GM19463 (cell line): ENCODE data around the gene OR2A2.
"Not testable (repeated sequence)": the region's sequence is repeated elsewhere in the genome, so short reads cannot be mapped to it uniquely, and the experiment has no call there.

ENCODE experiments used
- ATAC-seq: cut with Tn5 transposase; IDR thresholded peaks from one replicate; pipeline ENCODE4 v1.9.1; 2021; ENCODE audit warnings: mild to moderate bottlenecking, moderate library complexity; ENCODE audit not compliant: unreplicated experiment

Gene OR2A2, protein sequence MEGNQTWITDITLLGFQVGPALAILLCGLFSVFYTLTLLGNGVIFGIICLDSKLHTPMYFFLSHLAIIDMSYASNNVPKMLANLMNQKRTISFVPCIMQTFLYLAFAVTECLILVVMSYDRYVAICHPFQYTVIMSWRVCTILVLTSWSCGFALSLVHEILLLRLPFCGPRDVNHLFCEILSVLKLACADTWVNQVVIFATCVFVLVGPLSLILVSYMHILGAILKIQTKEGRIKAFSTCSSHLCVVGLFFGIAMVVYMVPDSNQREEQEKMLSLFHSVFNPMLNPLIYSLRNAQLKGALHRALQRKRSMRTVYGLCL

GRCh38 chr7:144109283-144109682 lies at the start of gene OR2A2:
Gene OR2A2 (plus strand): TSS chr7:144109583. CDS start chr7:144109583, 0 bp downstream.
- ATAC-seq: no peak

- no peak for ATAC-seq
Observed at GRCh38 chr7:144063710-144064109, 45.7 kb upstream of the OR2A2 start.

DNA sequence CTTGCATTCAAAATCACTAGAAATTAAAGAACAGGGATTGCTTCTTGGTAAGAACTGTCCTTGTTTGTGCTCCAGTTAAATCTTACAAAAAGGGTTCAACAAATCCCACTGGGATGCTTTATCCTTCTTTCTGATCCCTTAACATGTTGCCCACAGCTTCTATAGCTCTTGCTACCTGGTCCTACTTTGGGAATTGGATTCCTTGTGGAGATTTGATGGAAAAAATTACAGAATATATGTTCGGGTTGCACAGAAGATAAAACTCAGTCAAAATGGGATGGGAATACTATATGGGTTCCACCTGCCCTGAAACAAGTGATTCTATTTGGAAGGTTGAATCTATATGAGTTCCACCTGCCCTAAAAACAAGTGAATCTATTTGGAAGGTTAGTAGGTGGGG lies 39.9 kb upstream of the OR2A2 start, which contains the start of gene OR2A25:
TSS of gene OR2A25 (plus strand) at position 301 of the 400 bp plus-strand sequence. CDS start 4,409 bp downstream, outside the sequence.
- no peak for ATAC-seq

GRCh38 chr7:144069953-144070352 lies 39.4 kb upstream of the OR2A2 start:
- ATAC-seq: no peak

- no peak for ATAC-seq
Observed at GRCh38 chr7:144074374-144074773, 35.0 kb upstream of the OR2A2 start.

- no peak for ATAC-seq
Observed at GRCh38 chr7:144085978-144086377, 23.4 kb upstream of the OR2A2 start, which contains the start of gene OR2A12. Gene OR2A12 (plus strand): TSS chr7:144086278. CDS start chr7:144095108, 8,830 bp downstream.

- ATAC-seq: no peak
Observed at GRCh38 chr7:144086730-144087129, 22.7 kb upstream of the OR2A2 start.

GRCh38 chr7:144087230-144087629 lies 22.2 kb upstream of the OR2A2 start:
- no peak for ATAC-seq

DNA sequence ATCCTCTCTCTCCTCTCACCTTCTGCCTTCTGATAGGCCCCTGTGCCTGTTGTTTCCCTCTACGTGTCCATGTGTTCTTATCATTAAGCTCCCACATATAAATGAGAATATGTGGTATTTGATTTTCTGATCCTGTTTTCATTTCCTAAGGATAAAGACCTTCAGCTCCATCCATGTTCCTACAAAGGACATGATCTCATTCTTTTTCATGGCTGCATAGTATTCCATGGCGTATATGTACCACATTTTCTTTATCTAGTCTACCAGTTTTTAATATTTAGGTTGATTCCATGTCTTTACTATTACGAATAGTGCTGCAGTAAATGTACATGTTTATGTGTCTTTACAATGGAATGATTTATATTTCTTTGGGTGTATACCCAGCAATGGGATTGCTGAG lies 18.7 kb upstream of the OR2A2 start:
- no peak for ATAC-seq

DNA sequence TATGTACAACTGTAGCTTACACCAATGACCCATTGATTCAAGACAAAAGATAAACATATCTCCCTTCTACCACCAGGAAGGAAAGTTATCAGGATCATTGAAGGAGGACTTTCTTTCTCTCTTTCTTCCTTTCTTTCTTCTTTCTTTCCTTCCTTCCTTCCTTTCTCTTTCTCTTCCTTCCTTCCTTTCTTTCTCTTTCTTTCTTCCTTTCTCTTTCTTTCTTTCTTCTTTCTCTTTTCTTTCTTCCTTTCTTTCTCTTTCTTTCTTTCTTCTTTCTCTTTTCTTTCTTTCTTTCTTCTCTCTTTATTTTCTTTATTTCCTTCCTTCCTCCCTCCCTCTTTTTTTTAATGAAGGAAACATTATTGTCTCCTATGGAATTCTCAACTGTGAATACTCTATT lies 10.6 kb upstream of the OR2A2 start:
- ATAC-seq: no peak

- no peak for ATAC-seq
Observed at GRCh38 chr7:144100607-144101006, 8.8 kb upstream of the OR2A2 start.

- no peak for ATAC-seq
Observed at GRCh38 chr7:144102041-144102440, 7.3 kb upstream of the OR2A2 start.

DNA sequence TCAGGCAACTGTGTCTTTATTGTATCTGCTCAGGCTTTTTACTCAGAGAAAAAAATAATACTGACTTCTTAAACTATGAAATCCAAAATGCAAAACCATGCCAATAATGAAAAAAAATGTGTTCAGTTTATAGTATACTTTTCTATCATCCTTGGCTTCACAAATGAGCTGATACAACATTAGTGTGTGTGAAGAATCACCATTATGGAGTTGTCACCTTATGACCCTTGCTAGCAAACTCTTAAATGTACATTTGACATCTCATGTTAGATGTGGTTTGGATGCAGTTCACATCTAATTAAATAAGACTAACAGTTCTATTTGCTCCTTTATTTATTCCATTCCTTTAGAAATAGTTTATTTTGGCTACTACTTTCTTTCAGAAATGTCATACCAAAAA lies 4.2 kb upstream of the OR2A2 start:
- ATAC-seq: no peak

DNA sequence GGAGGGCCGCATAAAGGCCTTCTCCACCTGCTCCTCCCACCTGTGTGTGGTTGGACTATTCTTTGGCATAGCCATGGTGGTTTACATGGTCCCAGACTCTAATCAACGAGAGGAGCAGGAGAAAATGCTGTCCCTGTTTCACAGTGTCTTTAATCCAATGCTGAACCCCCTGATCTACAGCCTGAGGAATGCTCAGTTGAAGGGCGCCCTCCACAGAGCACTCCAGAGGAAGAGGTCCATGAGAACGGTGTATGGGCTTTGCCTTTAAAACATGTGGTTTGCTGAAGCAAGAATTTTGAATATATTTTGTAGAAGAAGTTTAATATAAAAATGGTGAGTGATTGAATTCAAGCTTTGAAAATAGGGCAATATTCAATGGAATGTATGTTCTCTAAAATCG lies 889 bp downstream of the OR2A2 start:
- ATAC-seq: no peak

DNA sequence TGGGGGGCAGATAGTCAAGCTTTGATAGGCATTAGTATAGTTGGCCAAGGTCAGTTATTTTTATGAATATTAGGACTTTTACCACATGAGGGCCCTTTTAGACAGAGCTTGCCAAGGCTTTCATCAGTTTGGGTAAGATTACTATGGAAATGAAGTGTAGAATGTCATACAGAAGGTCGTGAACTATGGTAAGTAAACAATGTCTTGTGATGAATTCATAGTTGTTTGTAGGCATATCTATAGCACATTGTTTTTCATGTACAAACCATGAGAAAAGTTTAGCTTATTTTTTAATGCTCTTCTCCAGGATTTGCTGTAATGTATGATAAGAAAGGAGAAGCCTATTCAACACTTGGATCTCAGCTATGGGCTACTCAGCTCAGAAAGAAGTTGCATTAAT lies 4.3 kb downstream of the OR2A2 start:
- no peak for ATAC-seq

DNA sequence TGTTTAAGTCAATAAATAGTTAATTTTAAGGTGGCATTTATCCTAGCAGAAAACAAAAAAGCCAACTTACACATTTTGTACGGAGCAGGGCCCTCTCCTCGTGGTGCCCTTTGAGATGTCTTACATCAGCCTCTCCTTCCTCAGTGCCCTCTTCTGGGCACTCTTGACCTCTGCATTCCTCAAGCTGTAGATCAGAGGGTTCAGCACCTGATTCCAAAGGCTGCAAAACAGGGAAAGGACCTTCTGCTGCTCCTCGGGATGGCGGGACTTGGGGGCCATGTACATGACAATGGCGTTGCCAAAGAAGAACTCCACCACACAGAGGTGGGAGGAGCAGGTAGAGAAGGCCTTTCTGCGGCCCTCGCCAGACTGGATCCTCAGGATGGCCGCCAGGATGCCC lies 9.0 kb downstream of the OR2A2 start:
- no peak for ATAC-seq

GRCh38 chr7:144122876-144123275 lies 13.5 kb downstream of the OR2A2 start, which contains the start of gene OR2A14:
Gene OR2A14 (plus strand): TSS chr7:144123176. CDS start chr7:144129113, 5,937 bp downstream.
- no peak for ATAC-seq

DNA sequence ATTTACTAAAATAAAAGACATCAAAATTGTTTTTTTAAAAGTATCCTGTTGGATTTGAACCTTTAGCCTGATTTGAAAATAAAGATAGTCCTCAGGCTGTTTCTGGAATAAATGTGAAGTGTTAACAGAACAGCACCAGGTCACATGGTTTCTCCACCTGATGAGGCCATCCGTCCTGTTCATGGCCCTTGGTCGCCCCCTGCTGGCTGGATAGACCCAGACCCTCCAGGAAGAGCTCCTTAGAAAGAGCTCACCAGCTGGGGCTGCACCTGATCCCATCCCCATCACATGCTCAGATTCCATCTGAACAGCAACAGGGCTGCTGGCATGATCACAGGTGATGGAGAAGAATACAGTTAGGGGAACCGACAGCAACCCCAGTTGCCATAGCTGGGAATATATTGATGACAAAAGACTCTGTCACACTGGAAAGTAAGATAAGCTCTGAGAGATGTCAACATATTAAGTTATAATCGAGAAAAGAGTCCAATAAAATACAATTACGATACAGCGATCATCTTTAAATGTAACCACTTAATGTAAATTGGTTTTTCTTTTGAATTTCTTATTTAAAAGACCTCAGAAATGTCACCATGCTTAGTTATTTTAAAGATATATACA lies 18.4 kb downstream of the OR2A2 start:
- ATAC-seq: peak; percentile 100

DNA sequence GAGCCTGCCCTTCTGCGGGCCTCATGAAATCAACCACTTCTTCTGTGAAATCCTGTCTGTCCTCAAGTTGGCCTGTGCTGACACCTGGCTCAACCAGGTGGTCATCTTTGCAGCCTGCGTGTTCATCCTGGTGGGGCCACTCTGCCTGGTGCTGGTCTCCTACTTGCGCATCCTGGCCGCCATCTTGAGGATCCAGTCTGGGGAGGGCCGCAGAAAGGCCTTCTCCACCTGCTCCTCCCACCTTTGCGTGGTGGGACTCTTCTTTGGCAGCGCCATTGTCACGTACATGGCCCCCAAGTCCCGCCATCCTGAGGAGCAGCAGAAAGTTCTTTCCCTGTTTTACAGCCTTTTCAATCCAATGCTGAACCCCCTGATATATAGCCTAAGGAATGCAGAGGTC lies 20.2 kb downstream of the OR2A2 start:
- ATAC-seq: not testable (repeated sequence)

DNA sequence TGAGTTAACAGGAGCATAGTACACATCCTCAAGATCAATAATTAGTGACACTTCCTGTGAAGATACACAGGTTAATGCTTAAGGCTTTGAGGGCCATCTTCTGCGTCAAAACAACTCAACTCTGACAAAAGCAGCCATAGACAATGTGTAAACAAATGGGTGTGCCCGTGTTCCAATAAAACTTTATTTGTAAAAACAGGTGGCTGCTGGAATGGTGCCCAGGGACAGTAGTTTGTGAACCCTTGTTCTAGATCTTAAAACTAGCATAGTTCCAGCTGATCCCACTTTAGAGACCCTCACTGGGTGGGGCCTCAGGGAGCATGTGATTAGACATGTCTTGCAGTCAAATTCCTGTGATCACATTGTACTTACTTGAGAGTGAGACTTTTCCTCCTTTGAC lies 21.3 kb downstream of the OR2A2 start:
- ATAC-seq: no peak

DNA sequence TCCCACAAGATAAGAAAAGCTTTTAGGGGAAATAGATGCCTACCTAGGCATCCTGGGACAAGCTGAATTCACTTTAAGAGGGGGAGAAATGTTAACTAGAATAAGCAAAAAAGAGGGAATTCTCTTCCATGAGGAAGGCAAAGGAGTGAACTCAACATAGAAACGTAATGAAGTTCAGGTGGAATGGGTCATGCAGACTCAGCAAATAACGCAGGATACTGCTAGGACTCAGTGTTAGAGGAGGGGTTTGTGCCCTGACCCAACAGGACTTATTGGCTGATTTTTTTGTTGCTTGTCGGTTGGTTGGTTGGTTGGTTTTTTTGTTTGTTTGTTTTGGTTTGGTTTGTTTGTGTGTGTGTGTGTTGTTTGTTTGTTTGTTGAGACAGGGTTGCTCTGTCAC lies 22.9 kb downstream of the OR2A2 start:
- ATAC-seq: no peak

DNA sequence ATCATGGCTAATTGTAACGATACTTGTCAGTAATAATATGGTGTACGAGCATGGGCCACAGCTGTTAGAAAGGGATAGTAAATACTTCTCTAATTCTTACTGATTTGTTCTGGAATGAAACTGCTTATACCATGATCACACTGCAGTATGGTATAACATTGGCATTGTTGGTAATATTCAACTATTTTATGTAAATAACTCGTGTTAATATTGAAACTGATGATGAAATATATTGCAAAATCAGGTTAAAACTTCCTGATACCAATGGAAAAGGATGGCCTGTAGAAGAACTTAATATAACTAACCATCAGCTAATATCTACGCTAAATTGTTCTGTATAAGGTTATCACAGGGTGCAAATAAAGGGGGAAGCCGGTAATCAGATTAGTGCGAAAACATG lies 23.9 kb downstream of the OR2A2 start:
- no peak for ATAC-seq
